ENCODE measurements around the gene POLDIP2. TPM values are rescaled to one million over a fixed set of nuclear protein-coding genes. Genes with fewer than 3 reads are reported as not detected.

The POLDIP2 gene
- total and polyA plus RNA-seq, 2 of the 13 experiments (the other 11 are each of a cell fraction or from before 2014, with no cell fraction given): 85.9 to 114 TPM

DNA sequence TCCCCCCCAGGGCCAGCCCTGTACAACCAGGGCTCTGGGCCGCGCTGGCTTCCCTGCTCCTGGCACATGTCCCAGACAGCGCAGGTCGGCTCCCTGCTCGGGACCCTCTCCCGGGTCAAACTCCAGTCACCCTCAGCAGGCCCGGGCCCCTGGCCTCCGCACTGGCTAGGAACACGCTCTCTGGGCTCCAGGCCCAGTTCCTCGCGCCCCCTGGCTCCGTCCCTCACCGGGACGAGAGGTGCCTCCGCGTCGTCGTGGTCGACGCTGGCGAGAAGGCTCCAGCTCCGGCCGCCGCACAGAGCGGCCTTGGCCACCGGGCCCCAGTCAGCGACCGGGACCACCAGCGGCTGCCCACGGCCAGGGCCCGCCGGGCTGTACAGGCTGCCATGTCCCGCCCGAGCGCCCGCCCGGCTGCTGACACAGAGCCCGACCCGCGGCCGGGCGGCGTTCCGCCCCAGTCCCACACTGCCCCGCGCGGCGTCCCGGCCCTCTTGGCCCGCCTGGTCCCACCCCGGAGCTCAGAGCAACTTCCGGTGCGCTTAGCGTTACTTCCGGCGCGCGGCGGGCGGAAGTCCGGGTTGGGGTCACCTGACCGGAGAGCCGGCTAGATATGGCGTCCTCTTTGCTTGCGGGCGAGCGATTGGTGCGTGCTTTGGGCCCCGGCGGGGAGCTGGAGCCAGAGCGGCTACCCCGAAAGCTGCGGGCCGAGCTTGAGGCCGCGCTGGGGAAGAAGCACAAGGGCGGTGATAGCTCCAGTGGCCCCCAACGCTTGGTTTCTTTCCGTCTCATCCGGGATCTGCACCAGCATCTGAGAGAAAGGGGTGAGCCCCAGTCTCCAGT is at the start of gene POLDIP2 (continued):
- TF ChIP-seq, protein P1, sequence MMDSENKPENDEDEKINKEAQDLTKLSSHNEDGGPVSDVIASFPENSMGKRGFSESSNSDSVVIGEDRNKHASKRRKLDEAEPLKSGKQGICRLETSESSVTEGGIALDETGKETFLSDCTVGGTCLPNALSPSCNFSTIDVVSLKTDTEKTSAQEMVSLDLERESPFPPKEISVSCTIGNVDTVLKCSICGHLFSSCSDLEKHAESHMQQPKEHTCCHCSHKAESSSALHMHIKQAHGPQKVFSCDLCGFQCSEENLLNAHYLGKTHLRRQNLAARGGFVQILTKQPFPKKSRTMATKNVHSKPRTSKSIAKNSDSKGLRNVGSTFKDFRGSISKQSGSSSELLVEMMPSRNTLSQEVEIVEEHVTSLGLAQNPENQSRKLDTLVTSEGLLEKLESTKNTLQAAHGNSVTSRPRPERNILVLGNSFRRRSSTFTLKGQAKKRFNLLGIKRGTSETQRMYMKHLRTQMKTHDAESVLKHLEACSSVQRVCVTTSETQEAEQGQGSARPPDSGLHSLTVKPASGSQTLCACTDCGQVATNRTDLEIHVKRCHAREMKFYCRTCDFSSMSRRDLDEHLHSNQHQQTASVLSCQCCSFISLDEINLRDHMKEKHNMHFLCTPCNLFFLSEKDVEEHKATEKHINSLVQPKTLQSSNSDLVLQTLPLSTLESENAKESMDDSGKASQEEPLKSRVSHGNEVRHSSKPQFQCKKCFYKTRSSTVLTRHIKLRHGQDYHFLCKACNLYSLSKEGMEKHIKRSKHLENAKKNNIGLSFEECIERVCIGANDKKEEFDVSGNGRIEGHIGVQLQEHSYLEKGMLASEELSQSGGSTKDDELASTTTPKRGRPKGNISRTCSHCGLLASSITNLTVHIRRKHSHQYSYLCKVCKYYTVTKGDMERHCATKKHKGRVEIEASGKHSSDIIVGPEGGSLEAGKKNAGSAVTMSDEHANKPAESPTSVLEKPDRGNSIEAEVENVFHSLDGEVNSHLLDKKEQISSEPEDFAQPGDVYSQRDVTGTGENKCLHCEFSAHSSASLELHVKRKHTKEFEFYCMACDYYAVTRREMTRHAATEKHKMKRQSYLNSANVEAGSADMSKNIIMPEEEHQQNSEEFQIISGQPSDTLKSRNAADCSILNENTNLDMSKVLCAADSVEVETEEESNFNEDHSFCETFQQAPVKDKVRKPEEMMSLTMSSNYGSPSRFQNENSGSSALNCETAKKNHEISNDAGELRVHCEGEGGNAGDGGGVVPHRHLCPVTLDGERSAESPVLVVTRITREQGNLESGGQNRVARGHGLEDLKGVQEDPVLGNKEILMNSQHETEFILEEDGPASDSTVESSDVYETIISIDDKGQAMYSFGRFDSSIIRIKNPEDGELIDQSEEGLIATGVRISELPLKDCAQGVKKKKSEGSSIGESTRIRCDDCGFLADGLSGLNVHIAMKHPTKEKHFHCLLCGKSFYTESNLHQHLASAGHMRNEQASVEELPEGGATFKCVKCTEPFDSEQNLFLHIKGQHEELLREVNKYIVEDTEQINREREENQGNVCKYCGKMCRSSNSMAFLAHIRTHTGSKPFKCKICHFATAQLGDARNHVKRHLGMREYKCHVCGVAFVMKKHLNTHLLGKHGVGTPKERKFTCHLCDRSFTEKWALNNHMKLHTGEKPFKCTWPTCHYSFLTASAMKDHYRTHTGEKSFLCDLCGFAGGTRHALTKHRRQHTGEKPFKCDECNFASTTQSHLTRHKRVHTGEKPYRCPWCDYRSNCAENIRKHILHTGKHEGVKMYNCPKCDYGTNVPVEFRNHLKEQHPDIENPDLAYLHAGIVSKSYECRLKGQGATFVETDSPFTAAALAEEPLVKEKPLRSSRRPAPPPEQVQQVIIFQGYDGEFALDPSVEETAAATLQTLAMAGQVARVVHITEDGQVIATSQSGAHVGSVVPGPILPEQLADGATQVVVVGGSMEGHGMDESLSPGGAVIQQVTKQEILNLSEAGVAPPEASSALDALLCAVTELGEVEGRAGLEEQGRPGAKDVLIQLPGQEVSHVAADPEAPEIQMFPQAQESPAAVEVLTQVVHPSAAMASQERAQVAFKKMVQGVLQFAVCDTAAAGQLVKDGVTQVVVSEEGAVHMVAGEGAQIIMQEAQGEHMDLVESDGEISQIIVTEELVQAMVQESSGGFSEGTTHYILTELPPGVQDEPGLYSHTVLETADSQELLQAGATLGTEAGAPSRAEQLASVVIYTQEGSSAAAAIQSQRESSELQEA (CRISPR knock-in tag; IDR thresholded peaks at IDR 0.05; ENCODE audit: not compliant biosample characterization): peak; percentile 68
- no peak for TF ChIP-seq RARG (CRISPR knock-in tag; IDR thresholded peaks at IDR 0.05; ENCODE audit: low read depth)
- TF ChIP-seq ZNF782 (CRISPR knock-in tag; IDR thresholded peaks at IDR 0.05; ENCODE audit: borderline replicate concordance): 0 out of 2 replicates have a peak, but pooled peaks have one; percentile 34
- TF ChIP-seq, protein P2, sequence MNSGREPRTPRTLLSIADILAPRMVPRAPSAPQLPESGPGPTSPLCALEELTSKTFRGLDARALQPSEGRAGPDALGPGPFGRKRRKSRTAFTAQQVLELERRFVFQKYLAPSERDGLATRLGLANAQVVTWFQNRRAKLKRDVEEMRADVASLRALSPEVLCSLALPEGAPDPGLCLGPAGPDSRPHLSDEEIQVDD (CRISPR knock-in tag; IDR thresholded peaks at IDR 0.05; ENCODE audit: borderline replicate concordance): no peak; the same call in 1 of the 2 replicates
- TF ChIP-seq ZNF207 (IDR thresholded peaks at IDR 0.05; ENCODE audit: borderline replicate concordance): no peak
- 0 out of 2 replicates have a peak, but pooled peaks have one; percentile 42 for TF ChIP-seq ZHX1 (CRISPR knock-in tag; IDR thresholded peaks at IDR 0.05; ENCODE audit: low read depth)
- no peak for TF ChIP-seq ZNF317 (CRISPR knock-in tag; IDR thresholded peaks at IDR 0.05)
- no peak for TF ChIP-seq SNRNP70 (IDR thresholded peaks at IDR 0.05; ENCODE audit: low read depth, low read length)
- TF ChIP-seq SOX5 (CRISPR knock-in tag; IDR thresholded peaks at IDR 0.05; ENCODE audit: borderline replicate concordance): no peak; the same call in 1 of the 2 replicates
- TF ChIP-seq ZNF687 (CRISPR knock-in tag; IDR thresholded peaks at IDR 0.05): peak; percentile 88
- TF ChIP-seq ZNF3 (CRISPR knock-in tag; IDR thresholded peaks at IDR 0.05): no peak
- no peak for TF ChIP-seq FOXA1 (IDR thresholded peaks at IDR 0.05)
- TF ChIP-seq FOXA1 (CRISPR knock-in tag; IDR thresholded peaks at IDR 0.05): peak; percentile 53
